Measurements from ENCODE around the gene YY1.

- no peak for TF ChIP-seq EP300 (IDR thresholded peaks at IDR 0.05; ENCODE audit: low read length)
- no peak for TF ChIP-seq MXI1 (IDR thresholded peaks at IDR 0.05; ENCODE audit: low read depth, low read length)
- TF ChIP-seq CTCF (IDR thresholded peaks at IDR 0.05 in 2 of 3, conservative IDR thresholded peaks at IDR 0.05 in 1 of 3; ENCODE audit: insufficient read depth in 2 of 3, low read depth in 1 of 3, low read length in 3 of 3) = no peak
- no peak for TF ChIP-seq PHB2 (IDR thresholded peaks at IDR 0.05; ENCODE audit: low read depth)
- TF ChIP-seq EZH2 (IDR thresholded peaks at IDR 0.05; ENCODE audit: borderline replicate concordance, low read depth, low read length) = no peak
- no peak for TF ChIP-seq E2F6 (IDR thresholded peaks at IDR 0.05; ENCODE audit: borderline replicate concordance in 1 of 2, extremely low read depth in 1 of 2, insufficient read depth in 1 of 2, insufficient read length in 1 of 2, low read depth in 1 of 2, low read length in 1 of 2, poor library complexity in 1 of 2, severe bottlenecking in 1 of 2)
- TF ChIP-seq RB1 (IDR thresholded peaks at IDR 0.05; ENCODE audit: low read depth) = no peak
- no peak for TF ChIP-seq SOX6 (IDR thresholded peaks at IDR 0.05)
- no peak for TF ChIP-seq ATF6 (CRISPR knock-in tag; IDR thresholded peaks at IDR 0.05)
- TF ChIP-seq TEAD1 (CRISPR knock-in tag; IDR thresholded peaks at IDR 0.05) = no peak
- no peak for TF ChIP-seq ETV5 (CRISPR knock-in tag; IDR thresholded peaks at IDR 0.05; ENCODE audit: low read depth)
- no peak for TF ChIP-seq CHD1 (IDR thresholded peaks at IDR 0.05; ENCODE audit: low read length)
- TF ChIP-seq MAX (CRISPR knock-in tag; IDR thresholded peaks at IDR 0.05) = no peak
Measured at GRCh38 chr14:100290607-100291304, 51.8 kb downstream of the YY1 start.
